ENCODE data around the gene CHERP. TPM values are rescaled to one million over a fixed set of nuclear protein-coding genes. Genes with fewer than 3 reads are reported as not detected.
A peak's percentile ranks its signal among the peaks of the same experiment; 100 is the strongest.

The CHERP gene
- total and polyA plus RNA-seq, 2 of the 13 experiments (the other 11 are each of a cell fraction or from before 2014, with no cell fraction given) = 4.3 to 5.4 TPM

DNA sequence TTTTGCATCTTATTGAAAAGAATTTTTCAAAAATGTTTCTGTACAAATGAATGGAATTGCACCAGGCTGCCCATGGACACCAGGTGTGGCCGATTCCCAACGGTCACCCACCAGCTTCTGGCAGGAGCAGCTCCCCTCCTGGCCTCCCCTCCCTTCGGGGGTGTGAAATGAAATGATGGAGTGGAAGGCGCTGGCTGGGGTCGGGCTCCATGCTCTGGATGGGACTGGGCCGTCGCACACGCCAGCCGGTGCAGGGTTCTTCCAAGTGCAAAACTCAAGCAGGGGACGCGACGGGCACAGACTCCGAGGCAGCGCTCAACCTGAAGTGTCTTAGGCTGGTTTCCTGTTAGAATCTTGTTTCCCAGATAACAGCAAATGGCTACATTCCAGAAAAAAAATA is 24.2 kb downstream of the CHERP start:
- ChIA-PET POLR2A (interaction anchor here (2.0 kb wide), 1 partner anchor 25 kb away, joined by 8 read pairs; no protein-coding TSS in a partner anchor), CTCF (ENCODE audit: low intra/inter-chr PET ratio, low total read pairs) (no interaction called here)
- WGBS (ENCODE audit: low lambda C conversion rate) = 95% methylated on average over 14 of the region's 14 CpGs
- Histone ChIP-seq H4K20me1 (ENCODE audit: insufficient read depth, low read length) (no peaks in the 10 kb centered on the region), H3K9ac (ENCODE audit: insufficient read depth, low read depth, low read length) (no peak overlapping the region), H3K9me3 (ENCODE audit: low read length) (no peaks in the 10 kb centered on the region), H3K79me2 (ENCODE audit: insufficient read depth, low read length) (no peaks in the 10 kb centered on the region), H3K27ac (ENCODE audit: extremely low read length, insufficient read depth, low read length) (no peak overlapping the region), H3K4me1 (ENCODE audit: insufficient read depth, low read length) (no peaks in the 10 kb centered on the region), H3K4me2 (ENCODE audit: low read depth, low read length) (no peak overlapping the region), H2AFZ (ENCODE audit: low read length) (no peak overlapping the region), H3K27me3 (ENCODE audit: control insufficient read depth in 1 of 2, insufficient read depth in 2 of 2, low read length in 2 of 2) (no peaks in the 10 kb centered on the region; a peak in 1 of 5 replicates), H3K36me3 (replicated peaks in 1 of 2; ENCODE audit: control insufficient read depth in 1 of 2, insufficient read depth in 2 of 2, low read length in 2 of 2) (peaks cover 35 to 78% of the 10 kb centered on the region in 2 experiments), H3K4me3 (replicated peaks in 1 of 3; ENCODE audit: insufficient read depth in 1 of 3, low read depth in 2 of 3, low read length in 3 of 3) (no peak overlapping the region)
- FAIRE-seq (no peak), ATAC-seq (no peak), DNase-seq (ENCODE audit: low spot score) (no peak)
- TF ChIP-seq, protein P1, sequence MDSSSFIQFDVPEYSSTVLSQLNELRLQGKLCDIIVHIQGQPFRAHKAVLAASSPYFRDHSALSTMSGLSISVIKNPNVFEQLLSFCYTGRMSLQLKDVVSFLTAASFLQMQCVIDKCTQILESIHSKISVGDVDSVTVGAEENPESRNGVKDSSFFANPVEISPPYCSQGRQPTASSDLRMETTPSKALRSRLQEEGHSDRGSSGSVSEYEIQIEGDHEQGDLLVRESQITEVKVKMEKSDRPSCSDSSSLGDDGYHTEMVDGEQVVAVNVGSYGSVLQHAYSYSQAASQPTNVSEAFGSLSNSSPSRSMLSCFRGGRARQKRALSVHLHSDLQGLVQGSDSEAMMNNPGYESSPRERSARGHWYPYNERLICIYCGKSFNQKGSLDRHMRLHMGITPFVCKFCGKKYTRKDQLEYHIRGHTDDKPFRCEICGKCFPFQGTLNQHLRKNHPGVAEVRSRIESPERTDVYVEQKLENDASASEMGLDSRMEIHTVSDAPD (CRISPR knock-in tag; IDR thresholded peaks at IDR 0.05) = no peak
- TF ChIP-seq MAF1 (CRISPR knock-in tag; IDR thresholded peaks at IDR 0.05; ENCODE audit: borderline replicate concordance) (no peak), PHB2 (IDR thresholded peaks at IDR 0.05; ENCODE audit: partially characterized antibody) (no peak), ZNF10 (CRISPR knock-in tag; IDR thresholded peaks at IDR 0.05; ENCODE audit: borderline replicate concordance, low read depth) (no peak), GABPB1 (CRISPR knock-in tag; IDR thresholded peaks at IDR 0.05) (no peak), RARA (CRISPR knock-in tag; IDR thresholded peaks at IDR 0.05) (no peak), MTA1 (CRISPR knock-in tag; IDR thresholded peaks at IDR 0.05; ENCODE audit: borderline replicate concordance) (no peak)
- TF ChIP-seq, protein P2, sequence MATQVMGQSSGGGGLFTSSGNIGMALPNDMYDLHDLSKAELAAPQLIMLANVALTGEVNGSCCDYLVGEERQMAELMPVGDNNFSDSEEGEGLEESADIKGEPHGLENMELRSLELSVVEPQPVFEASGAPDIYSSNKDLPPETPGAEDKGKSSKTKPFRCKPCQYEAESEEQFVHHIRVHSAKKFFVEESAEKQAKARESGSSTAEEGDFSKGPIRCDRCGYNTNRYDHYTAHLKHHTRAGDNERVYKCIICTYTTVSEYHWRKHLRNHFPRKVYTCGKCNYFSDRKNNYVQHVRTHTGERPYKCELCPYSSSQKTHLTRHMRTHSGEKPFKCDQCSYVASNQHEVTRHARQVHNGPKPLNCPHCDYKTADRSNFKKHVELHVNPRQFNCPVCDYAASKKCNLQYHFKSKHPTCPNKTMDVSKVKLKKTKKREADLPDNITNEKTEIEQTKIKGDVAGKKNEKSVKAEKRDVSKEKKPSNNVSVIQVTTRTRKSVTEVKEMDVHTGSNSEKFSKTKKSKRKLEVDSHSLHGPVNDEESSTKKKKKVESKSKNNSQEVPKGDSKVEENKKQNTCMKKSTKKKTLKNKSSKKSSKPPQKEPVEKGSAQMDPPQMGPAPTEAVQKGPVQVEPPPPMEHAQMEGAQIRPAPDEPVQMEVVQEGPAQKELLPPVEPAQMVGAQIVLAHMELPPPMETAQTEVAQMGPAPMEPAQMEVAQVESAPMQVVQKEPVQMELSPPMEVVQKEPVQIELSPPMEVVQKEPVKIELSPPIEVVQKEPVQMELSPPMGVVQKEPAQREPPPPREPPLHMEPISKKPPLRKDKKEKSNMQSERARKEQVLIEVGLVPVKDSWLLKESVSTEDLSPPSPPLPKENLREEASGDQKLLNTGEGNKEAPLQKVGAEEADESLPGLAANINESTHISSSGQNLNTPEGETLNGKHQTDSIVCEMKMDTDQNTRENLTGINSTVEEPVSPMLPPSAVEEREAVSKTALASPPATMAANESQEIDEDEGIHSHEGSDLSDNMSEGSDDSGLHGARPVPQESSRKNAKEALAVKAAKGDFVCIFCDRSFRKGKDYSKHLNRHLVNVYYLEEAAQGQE (IDR thresholded peaks at IDR 0.05; ENCODE audit: borderline replicate concordance in 1 of 2, low read depth in 1 of 2, low read length in 2 of 2) = no peak
- TF ChIP-seq, protein P3, sequence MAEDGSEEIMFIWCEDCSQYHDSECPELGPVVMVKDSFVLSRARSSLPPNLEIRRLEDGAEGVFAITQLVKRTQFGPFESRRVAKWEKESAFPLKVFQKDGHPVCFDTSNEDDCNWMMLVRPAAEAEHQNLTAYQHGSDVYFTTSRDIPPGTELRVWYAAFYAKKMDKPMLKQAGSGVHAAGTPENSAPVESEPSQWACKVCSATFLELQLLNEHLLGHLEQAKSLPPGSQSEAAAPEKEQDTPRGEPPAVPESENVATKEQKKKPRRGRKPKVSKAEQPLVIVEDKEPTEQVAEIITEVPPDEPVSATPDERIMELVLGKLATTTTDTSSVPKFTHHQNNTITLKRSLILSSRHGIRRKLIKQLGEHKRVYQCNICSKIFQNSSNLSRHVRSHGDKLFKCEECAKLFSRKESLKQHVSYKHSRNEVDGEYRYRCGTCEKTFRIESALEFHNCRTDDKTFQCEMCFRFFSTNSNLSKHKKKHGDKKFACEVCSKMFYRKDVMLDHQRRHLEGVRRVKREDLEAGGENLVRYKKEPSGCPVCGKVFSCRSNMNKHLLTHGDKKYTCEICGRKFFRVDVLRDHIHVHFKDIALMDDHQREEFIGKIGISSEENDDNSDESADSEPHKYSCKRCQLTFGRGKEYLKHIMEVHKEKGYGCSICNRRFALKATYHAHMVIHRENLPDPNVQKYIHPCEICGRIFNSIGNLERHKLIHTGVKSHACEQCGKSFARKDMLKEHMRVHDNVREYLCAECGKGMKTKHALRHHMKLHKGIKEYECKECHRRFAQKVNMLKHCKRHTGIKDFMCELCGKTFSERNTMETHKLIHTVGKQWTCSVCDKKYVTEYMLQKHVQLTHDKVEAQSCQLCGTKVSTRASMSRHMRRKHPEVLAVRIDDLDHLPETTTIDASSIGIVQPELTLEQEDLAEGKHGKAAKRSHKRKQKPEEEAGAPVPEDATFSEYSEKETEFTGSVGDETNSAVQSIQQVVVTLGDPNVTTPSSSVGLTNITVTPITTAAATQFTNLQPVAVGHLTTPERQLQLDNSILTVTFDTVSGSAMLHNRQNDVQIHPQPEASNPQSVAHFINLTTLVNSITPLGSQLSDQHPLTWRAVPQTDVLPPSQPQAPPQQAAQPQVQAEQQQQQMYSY (CRISPR knock-in tag; IDR thresholded peaks at IDR 0.05) = no peak
- TF ChIP-seq, protein P4, sequence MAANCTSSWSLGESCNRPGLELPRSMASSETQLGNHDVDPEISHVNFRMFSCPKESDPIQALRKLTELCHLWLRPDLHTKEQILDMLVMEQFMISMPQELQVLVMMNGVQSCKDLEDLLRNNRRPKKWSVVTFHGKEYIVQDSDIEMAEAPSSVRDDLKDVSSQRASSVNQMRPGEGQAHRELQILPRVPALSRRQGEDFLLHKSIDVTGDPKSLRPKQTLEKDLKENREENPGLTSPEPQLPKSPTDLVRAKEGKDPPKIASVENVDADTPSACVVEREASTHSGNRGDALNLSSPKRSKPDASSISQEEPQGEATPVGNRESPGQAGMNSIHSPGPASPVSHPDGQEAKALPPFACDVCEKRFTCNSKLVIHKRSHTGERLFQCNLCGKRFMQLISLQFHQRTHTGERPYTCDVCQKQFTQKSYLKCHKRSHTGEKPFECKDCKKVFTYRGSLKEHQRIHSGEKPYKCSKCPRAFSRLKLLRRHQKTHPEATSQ (CRISPR knock-in tag; IDR thresholded peaks at IDR 0.05; ENCODE audit: borderline replicate concordance) = no peak
- intact Hi-C loops (cut with micrococcal nuclease; ENCODE audit: unreplicated experiment) = no loop called here
- in situ Hi-C loops (cut with HindIII; ENCODE audit: extremely low pct_ligation_motif_present, low pct_unique_long_range_greater_than_20kb) = no loop called here
- TSS peak; percentile 79 for BruUV-seq (replicated peaks)

Data from HepG2 (cell line).